ENCODE measurements around the gene SPTB. TPM values are rescaled to one million over a fixed set of nuclear protein-coding genes. Genes with fewer than 3 reads are reported as not detected.
A peak's percentile ranks its signal among the peaks of the same experiment; 100 is the strongest.
"Not testable (repeated sequence)": the region's sequence is repeated elsewhere in the genome, so short reads cannot be mapped to it uniquely, and the experiment has no call there.

The SPTB gene
- total RNA-seq, 1 donor from 2014 or later = 0.98 TPM

DNA sequence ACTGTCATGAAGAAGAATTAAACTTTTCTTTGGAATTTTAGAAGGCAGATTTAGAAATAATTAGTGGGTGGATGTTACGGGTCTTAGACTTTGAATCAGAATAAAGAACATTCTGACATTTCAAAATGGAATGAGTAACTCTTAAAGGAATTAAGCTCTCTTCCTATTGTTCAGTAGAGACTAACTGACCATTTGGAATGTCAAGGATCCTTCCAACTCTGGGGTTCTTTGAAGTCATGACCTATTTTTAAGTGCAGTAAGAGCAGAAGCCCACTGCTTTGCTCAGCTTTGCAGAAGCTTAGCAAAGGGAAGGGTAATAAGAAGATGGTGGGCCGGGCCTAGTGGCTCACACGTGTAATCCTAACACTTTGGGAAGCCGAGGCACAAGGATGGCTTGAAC lies 38.5 kb upstream of the SPTB start:
- Histone ChIP-seq H3K4me1 (peaks cover 45% of the 10 kb centered on the region), H3K9me3 (no peaks in the 10 kb centered on the region), H3K27ac (no peak overlapping the region), H3K4me3 (no peak overlapping the region), H3K27me3 (no peaks in the 10 kb centered on the region), H3K36me3 (no peaks in the 10 kb centered on the region)
- TF ChIP-seq, protein P1, sequence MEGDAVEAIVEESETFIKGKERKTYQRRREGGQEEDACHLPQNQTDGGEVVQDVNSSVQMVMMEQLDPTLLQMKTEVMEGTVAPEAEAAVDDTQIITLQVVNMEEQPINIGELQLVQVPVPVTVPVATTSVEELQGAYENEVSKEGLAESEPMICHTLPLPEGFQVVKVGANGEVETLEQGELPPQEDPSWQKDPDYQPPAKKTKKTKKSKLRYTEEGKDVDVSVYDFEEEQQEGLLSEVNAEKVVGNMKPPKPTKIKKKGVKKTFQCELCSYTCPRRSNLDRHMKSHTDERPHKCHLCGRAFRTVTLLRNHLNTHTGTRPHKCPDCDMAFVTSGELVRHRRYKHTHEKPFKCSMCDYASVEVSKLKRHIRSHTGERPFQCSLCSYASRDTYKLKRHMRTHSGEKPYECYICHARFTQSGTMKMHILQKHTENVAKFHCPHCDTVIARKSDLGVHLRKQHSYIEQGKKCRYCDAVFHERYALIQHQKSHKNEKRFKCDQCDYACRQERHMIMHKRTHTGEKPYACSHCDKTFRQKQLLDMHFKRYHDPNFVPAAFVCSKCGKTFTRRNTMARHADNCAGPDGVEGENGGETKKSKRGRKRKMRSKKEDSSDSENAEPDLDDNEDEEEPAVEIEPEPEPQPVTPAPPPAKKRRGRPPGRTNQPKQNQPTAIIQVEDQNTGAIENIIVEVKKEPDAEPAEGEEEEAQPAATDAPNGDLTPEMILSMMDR (IDR thresholded peaks at IDR 0.05) = no peak
- TF ChIP-seq POLR2AphosphoS5 (IDR thresholded peaks at IDR 0.05; ENCODE audit: insufficient read depth in 1 of 2, low read depth in 1 of 2) = no peak
- TF ChIP-seq POLR2A (IDR thresholded peaks at IDR 0.05) = no peak
- intact Hi-C loops (cut with DNase I) = no loop called here
- DNase-seq (ENCODE audit: extremely low spot score in 2 of 2) = no peak

DNA sequence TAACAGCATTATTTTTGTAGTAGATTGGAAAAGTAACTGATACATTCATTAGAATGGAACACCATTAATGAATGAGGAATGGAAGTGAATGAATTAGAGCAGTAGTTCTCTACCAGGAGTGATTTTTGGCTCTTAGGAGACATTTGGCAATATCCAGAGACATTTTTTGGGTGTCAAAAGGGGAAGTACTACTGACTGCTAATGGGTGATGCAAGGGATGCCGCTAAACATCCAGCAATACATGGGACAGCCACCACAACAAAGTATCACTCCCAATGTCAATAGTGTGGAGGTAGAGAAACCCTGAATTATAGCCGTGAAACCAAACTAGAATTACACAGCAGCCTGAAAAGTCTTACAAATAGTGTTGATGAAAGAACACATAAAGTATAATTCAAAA lies 36.1 kb upstream of the SPTB start:
- intact Hi-C loops (cut with DNase I) = no loop called here
- no peaks in the 10 kb centered on the region for H3K27me3 ChIP-seq
- no peak for DNase-seq (ENCODE audit: extremely low spot score in 2 of 2)
- no peak overlapping the region for H3K4me3 ChIP-seq
- TF ChIP-seq POLR2AphosphoS5 (IDR thresholded peaks at IDR 0.05; ENCODE audit: insufficient read depth in 1 of 2, low read depth in 1 of 2) = no peak
- TF ChIP-seq, protein P1 (IDR thresholded peaks at IDR 0.05) = no peak
- no peak for TF ChIP-seq POLR2A (IDR thresholded peaks at IDR 0.05)
- H3K27ac ChIP-seq = no peak overlapping the region
- no peaks in the 10 kb centered on the region for H3K36me3 ChIP-seq
- no peaks in the 10 kb centered on the region for H3K9me3 ChIP-seq
- H3K4me1 ChIP-seq = peaks cover 45% of the 10 kb centered on the region

DNA sequence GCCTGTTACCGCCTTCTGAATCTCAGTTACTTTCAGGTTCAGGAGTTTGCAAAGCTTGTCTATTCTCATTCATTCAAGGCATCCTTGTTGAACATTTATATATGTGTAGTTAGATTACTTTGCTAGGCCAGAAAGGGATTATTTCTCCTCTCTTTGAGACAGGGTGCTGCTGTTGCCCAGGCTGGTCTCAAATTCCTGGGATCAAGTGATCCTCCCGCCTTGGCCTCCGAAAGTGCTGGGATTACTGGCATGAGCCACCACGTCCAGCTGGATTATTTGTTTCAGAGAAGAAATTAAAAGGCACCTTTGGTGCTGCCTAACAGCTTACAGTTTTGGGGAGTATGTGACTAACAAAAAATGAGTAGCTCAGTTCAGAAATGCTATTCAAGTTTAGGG lies 35.3 kb upstream of the SPTB start:
- Histone ChIP-seq H3K4me1 (peaks cover 40% of the 10 kb centered on the region), H3K9me3 (no peaks in the 10 kb centered on the region), H3K27me3 (no peaks in the 10 kb centered on the region), H3K27ac (peak overlapping the region; percentile 92), H3K36me3 (no peaks in the 10 kb centered on the region), H3K4me3 (peak overlapping the region; percentile 95 to 98)
- no peak for TF ChIP-seq POLR2A (IDR thresholded peaks at IDR 0.05)
- TF ChIP-seq, protein P1 (IDR thresholded peaks at IDR 0.05) = no peak
- no peak for TF ChIP-seq POLR2AphosphoS5 (IDR thresholded peaks at IDR 0.05; ENCODE audit: insufficient read depth in 1 of 2, low read depth in 1 of 2)
- intact Hi-C loops (cut with DNase I) = no loop called here
- DNase-seq (ENCODE audit: extremely low spot score in 2 of 2) = no peak

DNA sequence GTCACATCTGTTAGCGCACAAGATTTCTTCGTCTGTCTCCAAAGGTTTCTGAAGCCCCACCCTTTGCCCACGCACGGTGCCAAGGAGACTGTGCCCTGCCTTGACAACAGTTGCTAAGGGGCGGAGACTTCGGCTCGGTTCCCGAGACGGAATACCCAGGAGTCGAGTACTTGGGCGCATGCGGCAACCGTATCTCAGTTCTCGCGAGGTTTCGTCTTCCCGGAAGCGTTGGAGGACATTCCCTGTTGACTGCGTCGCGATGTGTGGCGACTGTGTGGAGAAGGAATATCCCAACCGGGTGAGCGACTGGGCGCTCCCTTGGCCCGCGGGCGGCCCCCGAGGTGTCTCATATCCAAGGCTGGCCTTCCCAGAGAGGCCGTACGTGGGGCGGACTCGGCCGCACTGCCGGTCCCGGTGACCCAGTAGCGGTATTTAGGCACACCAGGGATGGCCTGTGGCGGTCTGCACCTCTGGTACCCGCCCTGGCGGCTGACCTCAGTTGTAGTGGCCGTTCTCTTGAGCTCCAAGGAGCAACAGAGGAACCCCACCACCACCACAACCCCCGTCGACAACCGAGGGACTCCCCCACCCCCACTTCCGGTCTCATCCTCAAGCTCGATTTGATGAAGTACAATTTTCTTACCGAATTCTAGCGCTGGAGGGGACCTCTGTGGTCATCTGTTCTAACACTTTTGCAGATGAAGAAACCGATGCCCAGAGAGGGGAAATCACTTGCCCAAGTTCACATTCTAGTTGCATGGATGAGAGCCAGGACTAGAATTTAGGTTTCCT lies 34.7 kb upstream of the SPTB start, which contains the start of gene CHURC1:
Gene CHURC1, plus strand, starts transcription at position 219 of the 792 bp plus-strand sequence. Its CDS starts 41 bp downstream, at position 260.
- TF ChIP-seq POLR2A (IDR thresholded peaks at IDR 0.05) = peak in 1 of 2 donors; percentile 81
- TF ChIP-seq, protein P1 (IDR thresholded peaks at IDR 0.05) = no peak
- TF ChIP-seq POLR2AphosphoS5 (IDR thresholded peaks at IDR 0.05; ENCODE audit: insufficient read depth in 1 of 2, low read depth in 1 of 2) = peak; percentile 94 to 98
- peak; percentile 98 to 99 for DNase-seq (ENCODE audit: extremely low spot score in 2 of 2)
- Histone ChIP-seq H3K9me3 (no peaks in the 10 kb centered on the region), H3K27me3 (no peaks in the 10 kb centered on the region), H3K4me3 (peak within 1 kb of the TSS; percentile 95 to 98), H3K4me1 (peaks cover 35% of the 10 kb centered on the region), H3K36me3 (no peaks in the 10 kb centered on the region), H3K27ac (peak within 1 kb of the TSS; percentile 92)
- intact Hi-C loops (cut with DNase I) = no loop called here

DNA sequence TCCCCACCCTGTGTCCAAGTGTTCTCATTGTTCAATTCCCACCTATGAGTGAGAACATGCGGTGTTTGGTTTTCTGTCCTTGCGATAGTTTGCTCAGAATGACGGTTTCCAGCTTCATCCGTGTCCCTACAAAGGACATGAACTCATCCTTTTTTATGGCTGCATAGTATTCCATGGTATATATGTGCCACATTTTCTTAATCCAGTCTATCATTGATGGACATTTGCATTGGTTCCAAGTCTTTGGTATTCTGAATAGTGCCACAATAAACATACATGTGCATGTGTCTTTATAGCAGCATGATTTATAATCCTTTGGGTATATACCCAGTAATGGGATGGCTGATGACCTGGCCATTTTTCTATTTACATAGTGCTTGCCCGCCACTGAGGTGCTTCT lies 33.8 kb upstream of the SPTB start:
- peak overlapping the region in 1 of 2 donors; percentile 98 for H3K4me3 ChIP-seq
- H3K27me3 ChIP-seq; H3K9me3 ChIP-seq; DNase-seq (ENCODE audit: extremely low spot score in 2 of 2); intact Hi-C loops (cut with DNase I); H3K36me3 ChIP-seq: not testable (repeated sequence)
- H3K27ac ChIP-seq = peak overlapping the region; percentile 62
- peaks cover 32% of the 10 kb centered on the region for H3K4me1 ChIP-seq
